HG02798 (cell line): ENCODE measurements around the gene CORO1C.
"Not testable (repeated sequence)": the region's sequence is repeated elsewhere in the genome, so short reads cannot be mapped to it uniquely, and the experiment has no call there.

Experiments
- ATAC-seq: cut with Tn5 transposase; IDR thresholded peaks from one replicate; pipeline ENCODE4 v1.9.1; 2021; ENCODE audit warnings: mild to moderate bottlenecking; ENCODE audit not compliant: unreplicated experiment, poor library complexity

CORO1C gene

GRCh38 chr12:108755481-108755880 is 24.2 kb upstream of the CORO1C start:
- no peak for ATAC-seq

GRCh38 chr12:108753976-108754375 is 22.7 kb upstream of the CORO1C start:
- no peak for ATAC-seq

- no peak for ATAC-seq
Measured at GRCh38 chr12:108752387-108752786, 21.1 kb upstream of the CORO1C start.

- ATAC-seq, result no peak
Measured at GRCh38 chr12:108751821-108752220, 20.5 kb upstream of the CORO1C start.

GRCh38 chr12:108751003-108751402 is 19.7 kb upstream of the CORO1C start:
- ATAC-seq, result not testable (repeated sequence)

GRCh38 chr12:108750526-108750925 is 19.2 kb upstream of the CORO1C start:
- ATAC-seq, result no peak

- ATAC-seq, result no peak
Measured at GRCh38 chr12:108747563-108747962, 16.2 kb upstream of the CORO1C start.

GRCh38 chr12:108745641-108746040 is 14.3 kb upstream of the CORO1C start:
- ATAC-seq, result no peak

GRCh38 chr12:108744021-108744897 is 12.9 kb upstream of the CORO1C start:
- no peak for ATAC-seq

- no peak for ATAC-seq
Measured at GRCh38 chr12:108738170-108738569, 6.9 kb upstream of the CORO1C start.

- no peak for ATAC-seq
Measured at GRCh38 chr12:108735855-108736254, 4.5 kb upstream of the CORO1C start.

- no peak for ATAC-seq
Measured at GRCh38 chr12:108734200-108734906, 3.0 kb upstream of the CORO1C start.

GRCh38 chr12:108733230-108733531 is 1.9 kb upstream of the CORO1C start:
- not testable (repeated sequence) for ATAC-seq

GRCh38 chr12:108732489-108733229 is 1.3 kb upstream of the CORO1C start:
- no peak for ATAC-seq

GRCh38 chr12:108731866-108732461 is 646 bp upstream of the CORO1C start:
- peak; percentile 63 for ATAC-seq

- no peak for ATAC-seq
Measured at GRCh38 chr12:108730365-108731104, 783 bp downstream of the CORO1C start.

- ATAC-seq, result no peak
Measured at GRCh38 chr12:108729612-108730364, 1.5 kb downstream of the CORO1C start.

- no peak for ATAC-seq
Measured at GRCh38 chr12:108728820-108729611, 2.3 kb downstream of the CORO1C start.
